IPS-NIHi7 (cell line): ENCODE data around the gene CPEB3.
"Not testable (repeated sequence)": the region's sequence is repeated elsewhere in the genome, so short reads cannot be mapped to it uniquely, and the experiment has no call there.

ENCODE experiments used
- DNase-seq: peaks from one replicate; pipeline ENCODE4 v3.0.0; 2012; ENCODE audit warnings: mixed read lengths; ENCODE audit errors: extremely low spot score

The CPEB3 gene

DNA sequence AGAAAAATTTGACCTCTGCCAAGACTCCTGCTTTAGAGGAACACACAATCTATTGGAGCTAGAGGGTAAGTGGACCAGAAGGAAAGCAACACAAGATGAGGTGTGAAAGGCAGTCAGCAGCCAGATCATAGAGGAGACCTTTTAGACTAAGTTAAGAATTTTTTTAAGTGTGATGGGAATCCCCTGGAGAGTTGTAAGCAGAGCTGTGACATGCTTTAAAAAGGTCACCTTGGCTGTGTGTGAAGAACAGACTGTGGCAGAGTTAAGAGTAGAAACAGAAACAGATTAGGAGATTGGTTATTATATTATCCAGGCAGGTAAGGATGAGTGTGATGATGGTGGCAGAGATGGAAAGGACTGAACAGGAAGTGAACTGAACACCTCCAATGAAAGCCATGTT, 23.5 kb downstream of the CPEB3 start:
- no peak for DNase-seq

DNA sequence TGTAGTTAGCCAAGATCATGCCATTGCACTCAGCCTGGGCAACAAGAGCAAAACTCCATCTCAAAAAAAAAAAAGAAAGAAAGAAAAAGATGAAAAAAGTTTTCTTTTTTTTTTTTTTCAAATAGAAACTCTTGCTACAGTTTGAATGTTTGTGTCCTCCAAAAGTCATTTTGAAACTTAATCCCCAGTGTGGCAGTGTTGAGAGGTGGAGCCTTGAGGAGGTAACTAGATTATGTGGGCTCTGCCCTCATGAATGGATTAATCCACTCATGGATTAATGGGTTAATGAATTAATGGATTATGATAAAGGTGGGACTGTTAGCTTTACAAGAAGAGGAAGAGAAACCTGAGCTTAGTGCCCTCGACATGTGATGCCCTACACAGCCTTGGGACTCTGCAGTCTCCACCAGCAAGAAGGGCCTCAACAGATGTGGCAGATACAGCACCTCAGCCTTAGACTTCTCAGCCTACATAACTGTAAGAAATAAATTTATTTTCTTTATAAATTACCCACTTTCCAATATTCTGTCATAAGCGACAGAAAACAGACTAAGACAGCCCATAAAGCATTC, 25.1 kb downstream of the CPEB3 start:
- DNase-seq: no peak

DNA sequence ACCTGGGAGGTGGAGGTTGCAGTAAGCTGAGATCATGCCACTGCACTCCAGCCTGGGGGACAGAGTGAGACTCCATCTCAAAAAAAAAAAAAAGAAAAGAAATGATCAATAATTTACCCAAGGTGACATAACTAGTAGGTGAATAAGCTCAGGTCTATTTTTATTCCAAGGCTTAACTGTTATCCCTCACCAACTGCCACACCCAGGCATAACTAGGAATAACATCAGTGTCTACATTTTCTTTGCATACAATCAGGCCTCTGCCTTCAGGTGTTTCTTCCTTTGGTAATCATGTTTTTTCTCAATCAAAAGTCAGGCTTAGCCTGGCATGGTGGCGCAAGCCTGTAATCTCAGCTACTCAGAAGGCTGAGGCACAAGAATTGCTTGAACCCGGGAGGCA, 26.6 kb downstream of the CPEB3 start:
- DNase-seq: no peak

DNA sequence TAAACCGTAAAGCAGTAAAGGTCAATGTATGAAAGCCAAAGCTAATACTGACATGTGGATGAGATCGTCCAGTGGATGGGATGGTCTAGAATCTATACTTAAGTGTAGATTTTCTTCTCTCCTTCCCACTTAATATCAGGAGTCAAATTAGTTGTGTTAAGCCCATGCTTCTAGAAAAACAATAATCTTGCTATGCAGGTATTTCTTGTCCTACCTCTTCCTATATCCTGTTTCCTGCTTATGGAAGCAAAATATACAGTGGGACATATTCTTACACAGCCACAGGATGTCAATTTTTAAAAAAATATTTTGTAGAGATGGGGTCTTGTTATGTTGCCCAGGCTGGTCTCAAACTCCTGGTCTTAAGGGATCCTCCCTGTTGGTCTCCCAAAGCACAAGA, 27.5 kb downstream of the CPEB3 start:
- no peak for DNase-seq

DNA sequence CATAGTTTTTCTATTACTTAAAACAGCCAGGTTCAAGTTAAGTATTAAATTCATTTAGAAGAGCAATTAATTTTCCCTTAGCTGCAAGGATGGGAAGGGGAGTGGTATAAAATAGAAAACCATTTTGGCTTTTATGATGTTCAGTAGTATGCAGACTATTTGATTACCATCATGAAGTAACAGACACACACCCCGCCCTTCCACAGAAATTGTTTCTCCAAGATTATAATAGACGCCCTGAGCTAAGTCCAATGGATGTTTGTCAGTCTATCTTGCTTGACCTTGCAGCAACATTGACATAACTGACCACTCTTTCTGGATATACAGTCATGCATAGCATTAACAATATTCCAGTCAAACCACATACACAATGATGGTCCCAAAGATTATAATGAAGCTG, 42.3 kb downstream of the CPEB3 start:
- no peak for DNase-seq

DNA sequence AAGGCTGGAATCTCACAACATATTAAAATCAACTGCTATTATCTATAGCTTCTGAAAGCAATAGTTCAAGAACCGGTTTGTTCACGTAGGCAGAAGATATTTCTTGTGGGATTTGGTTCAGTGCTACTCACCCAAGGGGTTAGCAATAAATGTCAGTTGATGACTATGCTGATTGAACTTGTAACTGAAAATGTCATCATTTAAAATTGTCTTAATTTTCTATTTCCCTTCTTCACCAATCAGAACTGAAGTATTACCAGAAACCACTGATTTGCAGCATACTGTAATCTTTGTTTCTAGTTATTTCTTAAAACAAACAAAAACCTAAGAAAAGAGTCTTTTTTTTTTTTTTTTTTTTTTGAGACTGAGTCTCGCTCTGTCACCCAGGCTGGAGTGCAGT, 46.1 kb downstream of the CPEB3 start:
- DNase-seq: no peak

DNA sequence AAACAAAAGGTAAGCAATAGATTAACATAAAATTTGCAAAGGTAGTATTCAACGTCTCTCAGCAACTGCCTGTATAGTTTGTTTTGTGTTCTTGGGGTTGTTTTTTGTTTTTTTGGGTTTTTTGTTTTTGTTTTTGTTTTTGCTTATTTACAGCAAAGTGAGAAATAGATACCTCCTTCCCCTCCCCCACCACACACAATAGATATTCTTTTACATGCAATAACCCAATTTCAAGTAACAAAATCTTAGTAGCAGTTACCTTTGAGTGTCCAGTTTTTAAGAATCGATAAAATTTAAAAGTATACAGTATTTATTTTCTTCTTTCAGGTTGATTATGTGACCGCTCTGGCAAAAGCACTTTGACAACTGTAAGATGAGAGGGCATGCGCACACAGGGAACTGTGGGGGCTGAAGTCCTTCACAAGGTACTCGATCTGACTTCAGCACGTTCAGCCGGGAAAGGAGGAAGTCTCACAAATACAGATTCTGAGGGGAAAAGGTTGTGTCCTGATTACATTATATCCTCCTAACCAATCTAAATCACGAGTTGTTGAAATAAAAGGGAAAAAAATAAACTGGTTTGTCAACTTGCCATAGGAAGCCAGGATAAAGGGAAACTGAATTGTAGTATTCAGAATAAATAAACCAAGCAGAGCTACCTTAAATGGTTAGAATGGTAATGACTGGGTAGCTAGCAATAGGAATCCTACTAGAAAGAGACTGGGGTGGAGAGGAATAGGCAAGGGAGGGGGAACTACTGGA, 47.8 kb downstream of the CPEB3 start:
- DNase-seq: peak; percentile 67

DNA sequence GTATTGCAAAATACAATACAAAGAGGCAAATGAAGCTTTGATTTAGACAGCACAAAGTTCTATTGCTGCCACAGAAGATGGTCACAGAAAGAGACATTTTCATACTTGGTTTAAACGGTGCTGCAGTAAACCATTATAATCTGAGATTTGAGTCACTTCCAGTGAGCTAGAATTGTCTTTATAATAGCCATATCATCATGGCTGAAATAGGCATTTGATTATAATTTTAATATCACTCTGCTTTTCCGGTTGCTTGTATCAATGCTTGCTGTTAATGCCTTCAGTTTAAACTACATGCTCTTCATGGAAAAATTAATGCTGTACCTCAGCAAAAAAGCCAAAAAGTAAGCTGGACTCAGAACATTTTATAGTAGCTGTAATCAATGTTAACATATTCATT, 48.5 kb downstream of the CPEB3 start:
- no peak for DNase-seq

DNA sequence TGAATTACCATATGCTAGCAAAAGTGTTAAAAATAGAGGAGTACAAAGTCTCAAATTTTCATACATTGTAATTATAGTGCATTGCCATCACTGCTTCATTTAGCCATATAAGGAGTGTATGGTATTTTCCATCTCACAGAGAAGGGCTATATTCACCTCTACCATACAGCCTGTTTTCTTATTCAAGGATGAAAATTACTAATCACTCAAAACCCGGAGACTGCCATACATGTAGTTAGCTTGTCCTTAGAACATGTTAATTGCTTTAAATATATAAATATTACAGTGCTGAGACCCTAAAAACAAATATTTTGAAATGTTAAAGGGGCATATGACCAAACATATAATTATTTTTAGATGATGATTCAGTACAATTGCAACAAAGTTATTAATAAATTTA, 49.4 kb downstream of the CPEB3 start:
- DNase-seq: no peak

DNA sequence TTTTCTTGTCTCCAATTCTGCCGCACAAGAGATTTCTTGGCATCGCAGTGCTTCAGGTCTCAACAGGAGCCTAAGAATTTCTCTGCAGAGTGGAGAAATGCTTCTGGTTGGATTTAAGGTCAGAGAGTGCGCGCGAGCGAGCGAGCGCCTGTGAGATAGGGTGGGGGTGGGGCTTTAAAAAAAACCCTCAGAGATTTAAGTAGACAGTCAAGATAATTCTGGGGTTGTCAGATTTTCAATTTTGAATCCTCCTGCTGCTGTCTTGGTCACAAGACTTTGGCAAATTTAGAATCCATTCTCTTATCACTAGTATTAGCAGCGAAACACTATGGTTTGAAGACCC, 49.7 kb downstream of the CPEB3 start:
- DNase-seq: no peak

DNA sequence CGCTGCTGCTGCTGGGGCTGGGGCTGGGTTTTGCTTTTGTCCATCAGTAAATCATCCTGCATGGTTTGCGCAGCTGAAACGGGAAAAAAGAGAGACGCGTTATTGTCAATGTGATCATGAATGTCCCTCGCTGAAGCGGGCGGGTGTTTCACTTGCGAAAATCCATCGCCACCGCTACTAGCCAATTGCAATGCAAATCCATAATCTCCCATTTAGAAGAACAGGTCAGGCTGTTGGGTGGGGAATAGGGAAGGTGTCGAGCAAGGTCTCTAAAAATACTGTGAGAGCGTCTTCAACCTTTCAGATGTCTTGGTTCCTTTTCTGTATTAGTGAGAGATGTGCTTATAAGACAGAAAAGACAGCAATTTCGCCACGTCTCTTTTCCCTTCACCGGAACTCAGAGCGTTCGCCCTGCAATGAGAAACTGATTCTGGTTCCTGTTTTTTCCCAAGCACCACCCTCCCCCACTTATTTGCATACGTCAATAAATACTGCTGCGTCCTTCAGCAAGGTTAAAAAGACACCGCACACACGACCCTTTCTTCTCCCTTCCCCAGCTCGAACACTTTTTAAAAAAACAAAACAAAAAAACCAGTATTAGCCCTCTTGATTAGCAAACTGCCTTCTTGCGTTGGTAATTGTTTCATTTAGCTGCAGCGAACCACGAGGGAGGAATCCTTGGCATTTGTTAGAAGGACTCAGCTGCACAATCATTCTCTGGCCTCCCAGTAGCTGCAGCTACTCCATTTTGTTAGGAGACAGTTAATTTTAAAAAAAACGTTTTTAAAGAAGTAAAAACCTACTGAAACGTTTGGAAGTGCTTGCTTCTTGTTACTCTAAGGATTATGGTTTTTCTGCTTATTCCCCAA, 50.4 kb downstream of the CPEB3 start:
- peak; percentile 47 for DNase-seq

DNA sequence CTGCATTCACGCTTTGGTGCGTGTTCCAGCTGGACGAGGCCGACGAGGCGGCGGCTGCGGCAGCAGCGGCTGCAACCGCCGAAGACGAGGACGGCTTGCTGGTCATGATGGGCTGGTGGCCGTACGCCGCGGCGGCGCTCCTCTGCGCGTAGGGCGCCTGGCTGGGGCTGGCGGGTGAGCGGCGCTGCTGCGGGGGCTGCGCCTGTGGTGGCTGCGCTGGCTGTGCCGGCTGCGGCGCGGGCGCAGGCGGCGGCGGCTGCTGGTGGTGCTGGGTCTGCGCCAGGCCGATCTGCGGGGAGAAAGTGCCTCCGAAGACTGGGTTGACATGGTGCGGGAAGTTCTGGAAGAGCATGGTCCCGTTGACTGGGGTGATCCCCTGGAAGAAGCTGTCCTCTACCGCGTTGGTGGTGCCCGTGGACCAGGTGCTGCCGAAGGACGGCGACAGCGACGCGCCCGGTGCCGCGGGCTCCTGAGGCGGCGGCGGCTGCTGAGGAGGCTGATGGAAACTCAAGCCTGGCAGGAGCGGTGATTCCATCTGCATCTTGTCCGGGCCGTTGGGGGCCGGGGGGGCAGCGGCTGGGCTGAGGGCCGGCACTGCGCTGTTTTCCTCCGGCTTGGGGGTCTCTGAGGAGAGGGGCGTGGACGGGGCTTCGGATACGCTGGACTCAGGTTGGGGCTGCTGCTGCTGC, 51.1 kb downstream of the CPEB3 start:
- peak; percentile 68 for DNase-seq

DNA sequence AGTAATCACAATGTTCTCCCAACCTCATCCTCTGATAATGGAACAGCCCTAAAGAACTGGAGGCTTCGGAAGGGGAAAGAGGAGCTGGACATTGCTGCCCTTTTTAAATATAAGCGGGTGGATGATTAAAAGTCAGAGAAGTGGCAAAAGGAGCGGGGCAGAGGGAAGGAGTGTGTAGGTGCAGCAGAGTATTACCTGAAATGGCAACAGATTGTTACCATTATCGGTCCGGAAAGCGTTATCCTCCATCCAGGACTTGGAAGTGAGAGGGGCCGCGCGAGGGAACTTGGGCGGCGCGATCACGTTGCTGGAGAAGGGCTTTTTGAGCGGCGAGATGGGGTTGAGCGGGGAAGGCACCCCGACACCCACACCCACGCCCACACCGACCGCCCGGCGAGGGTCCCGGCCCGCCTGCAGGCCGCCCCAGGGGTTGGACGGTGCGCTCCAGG, 51.7 kb downstream of the CPEB3 start:
- DNase-seq: no peak

DNA sequence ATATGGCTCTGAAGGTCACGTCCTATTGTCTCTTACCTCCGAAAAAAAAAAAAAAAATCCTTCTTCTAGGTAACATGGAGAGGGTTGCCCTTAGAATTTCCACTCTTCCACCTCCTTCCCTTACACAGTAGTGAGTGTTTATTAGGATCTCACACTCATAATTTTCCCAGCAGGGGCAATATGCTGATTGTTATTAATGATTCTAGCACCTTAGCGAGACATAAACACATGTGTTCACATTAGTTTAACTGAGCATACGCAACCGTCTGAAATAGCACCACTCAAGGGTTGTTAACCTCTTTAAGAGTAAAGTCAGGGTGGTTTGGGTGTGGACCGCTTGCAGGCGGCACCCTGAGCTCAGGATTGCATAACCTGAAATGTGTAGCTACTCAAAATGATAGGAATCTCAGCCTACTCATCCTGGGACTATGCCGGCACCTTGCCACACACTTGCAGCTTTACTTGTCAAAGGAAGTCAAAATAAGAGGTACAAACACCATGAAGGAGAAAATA, 52.2 kb downstream of the CPEB3 start:
- no peak for DNase-seq

DNA sequence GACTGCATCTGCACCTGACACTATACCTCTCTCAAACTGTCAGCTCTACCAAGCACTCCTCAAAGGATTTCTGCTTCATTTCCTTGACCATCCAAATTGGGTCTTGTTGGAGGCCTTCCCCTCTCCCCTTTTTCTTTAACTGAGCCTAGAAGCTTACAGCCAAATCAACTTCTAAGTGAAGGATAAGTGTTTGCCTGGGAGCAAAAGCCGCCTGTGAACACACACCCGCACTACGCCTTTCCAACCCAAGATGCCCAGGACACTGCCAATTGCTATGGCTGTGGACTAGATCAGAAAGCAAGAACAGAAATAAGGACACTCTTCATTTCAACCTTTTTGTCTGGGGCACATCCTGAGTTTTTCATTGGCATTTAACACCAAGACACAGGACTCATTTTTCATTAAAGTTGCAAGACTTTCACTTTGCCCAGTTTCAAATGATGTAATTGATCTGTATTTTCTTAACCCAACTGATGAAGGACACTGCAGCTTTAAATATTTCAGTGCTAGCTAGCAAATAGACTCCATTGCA, 52.8 kb downstream of the CPEB3 start:
- DNase-seq: no peak

DNA sequence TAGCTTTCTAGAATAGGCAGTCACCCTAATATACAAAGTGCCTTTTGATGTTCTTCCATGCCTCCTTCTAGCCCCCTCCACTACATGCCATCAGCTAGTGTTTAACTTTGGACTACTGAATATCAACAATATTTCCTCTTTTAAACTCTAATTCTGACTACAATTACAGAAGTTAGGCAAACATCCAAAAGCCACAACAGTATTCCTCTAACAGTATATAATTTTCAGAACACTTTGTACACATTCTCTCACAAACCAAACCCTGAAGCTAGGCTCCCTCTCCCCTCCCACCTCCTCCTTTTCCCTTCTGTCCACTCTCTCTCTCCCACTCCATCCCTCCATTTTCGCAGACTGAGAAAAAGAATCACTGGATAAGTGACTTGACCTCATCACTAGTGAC, 59.7 kb downstream of the CPEB3 start:
- no peak for DNase-seq

DNA sequence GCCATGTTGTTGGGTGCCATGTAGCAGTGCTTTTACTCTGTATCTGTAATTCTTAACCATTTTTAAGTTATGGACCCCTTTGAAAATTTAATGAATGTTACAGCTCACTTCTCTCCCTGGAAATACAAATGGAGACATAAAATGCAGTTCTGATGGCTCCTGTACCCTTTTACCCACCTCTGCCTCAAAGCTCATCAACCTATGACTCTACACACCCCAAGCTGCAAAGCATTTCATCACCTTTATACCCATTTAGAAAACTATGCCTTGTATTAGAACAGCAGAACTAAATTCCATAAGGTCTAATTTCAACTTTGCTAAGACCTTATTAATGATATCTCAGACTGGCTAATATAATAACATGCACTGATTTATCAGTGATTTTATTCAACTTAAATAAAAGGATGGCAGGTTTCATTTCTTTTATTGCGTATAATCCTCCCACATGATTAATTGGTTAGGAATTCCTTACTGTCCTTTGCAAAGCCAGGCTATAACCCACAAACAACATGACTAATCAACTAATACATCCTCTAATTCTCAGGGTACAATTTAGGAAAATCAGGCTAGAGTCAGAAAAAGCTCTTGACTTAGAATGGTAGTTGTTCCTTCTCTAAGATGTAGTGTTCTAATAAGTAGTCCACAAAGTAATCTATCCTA, 68.1 kb downstream of the CPEB3 start:
- DNase-seq: no peak

DNA sequence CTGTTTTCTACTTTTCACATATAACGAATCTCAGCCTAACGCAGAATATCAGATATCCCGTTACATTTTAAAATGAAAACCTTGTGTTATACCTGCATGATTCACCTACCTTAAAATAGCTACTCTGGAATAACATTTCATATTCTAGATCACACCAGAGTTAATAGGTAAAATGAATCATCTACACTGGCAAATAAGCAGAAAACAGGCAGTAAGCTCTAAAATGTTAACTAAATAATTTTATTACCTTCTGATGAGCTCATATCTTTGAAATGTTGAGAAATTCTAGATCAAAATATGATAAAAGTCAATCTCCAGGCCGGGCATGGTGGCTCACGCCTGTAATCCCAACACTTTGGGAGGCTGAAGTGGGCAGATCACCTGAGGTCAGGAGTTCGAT, 71.3 kb downstream of the CPEB3 start:
- DNase-seq: no peak

DNA sequence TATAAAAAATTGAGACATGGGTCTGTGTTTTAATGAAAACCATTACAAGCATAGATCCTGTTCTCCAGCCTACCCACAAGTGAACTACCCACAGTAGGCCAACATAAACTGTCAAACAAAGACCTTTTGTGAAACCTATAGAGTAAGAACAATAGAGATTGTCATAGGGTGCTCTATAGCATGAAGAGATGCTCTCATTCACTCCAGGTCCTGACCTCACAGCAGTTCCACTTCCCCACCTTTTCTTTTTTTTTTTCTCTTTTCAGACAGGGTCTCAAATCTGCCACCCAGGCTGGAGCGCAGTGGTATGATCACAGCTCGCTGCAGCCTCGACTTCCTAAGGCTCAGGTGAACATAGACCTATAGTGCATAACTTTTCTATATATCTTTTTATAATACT, 72.3 kb downstream of the CPEB3 start:
- DNase-seq: no peak

DNA sequence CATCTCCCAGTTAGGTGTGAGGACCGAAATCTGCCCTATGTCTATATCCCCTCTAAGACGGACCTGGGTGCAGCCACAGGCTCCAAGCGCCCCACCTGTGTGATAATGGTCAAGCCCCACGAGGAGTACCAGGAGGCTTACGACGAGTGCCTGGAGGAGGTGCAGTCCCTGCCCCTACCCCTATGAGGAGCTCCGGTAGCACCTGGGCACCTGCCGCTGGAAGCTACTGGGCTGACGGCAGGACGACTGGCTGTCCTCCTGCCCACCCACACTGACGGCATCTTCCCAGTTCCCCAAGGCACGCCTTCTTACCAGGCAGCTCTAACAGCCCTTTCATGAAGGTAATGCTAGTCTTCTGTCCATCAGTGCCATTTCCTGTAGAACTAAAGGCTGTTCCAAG, 74.3 kb downstream of the CPEB3 start:
- DNase-seq: peak; percentile 70

DNA sequence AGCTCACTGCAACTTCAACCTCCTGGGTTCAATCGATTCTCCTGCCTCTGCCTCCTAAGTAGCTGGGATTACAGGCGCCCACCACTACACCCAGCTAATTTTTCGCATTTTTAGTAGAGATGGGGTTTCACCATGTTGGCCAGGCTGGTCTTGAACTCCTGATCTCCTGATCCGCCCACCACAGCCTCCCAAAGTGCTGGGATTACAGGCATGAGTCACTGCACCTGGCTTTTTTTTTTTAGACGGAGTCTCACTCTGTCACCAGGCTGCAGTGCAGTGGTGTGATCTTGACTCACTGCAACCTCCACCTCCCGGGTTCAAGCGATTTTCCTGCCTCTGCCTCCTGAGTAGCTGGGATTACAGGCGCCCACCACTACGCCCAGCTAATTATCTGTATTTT, 75.7 kb downstream of the CPEB3 start:
- not testable (repeated sequence) for DNase-seq
